NCI-H1436 treated with DMSO at 0.1 percent for 48 hours (cell line): ENCODE results near the gene TBC1D4.

Experiments used
- DNase-seq: peaks from one replicate; lab custom pipeline; 2025; lab: John Stamatoyannopoulos, UW

The TBC1D4 gene, protein sequence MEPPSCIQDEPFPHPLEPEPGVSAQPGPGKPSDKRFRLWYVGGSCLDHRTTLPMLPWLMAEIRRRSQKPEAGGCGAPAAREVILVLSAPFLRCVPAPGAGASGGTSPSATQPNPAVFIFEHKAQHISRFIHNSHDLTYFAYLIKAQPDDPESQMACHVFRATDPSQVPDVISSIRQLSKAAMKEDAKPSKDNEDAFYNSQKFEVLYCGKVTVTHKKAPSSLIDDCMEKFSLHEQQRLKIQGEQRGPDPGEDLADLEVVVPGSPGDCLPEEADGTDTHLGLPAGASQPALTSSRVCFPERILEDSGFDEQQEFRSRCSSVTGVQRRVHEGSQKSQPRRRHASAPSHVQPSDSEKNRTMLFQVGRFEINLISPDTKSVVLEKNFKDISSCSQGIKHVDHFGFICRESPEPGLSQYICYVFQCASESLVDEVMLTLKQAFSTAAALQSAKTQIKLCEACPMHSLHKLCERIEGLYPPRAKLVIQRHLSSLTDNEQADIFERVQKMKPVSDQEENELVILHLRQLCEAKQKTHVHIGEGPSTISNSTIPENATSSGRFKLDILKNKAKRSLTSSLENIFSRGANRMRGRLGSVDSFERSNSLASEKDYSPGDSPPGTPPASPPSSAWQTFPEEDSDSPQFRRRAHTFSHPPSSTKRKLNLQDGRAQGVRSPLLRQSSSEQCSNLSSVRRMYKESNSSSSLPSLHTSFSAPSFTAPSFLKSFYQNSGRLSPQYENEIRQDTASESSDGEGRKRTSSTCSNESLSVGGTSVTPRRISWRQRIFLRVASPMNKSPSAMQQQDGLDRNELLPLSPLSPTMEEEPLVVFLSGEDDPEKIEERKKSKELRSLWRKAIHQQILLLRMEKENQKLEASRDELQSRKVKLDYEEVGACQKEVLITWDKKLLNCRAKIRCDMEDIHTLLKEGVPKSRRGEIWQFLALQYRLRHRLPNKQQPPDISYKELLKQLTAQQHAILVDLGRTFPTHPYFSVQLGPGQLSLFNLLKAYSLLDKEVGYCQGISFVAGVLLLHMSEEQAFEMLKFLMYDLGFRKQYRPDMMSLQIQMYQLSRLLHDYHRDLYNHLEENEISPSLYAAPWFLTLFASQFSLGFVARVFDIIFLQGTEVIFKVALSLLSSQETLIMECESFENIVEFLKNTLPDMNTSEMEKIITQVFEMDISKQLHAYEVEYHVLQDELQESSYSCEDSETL (N-terminal part only)

DNA sequence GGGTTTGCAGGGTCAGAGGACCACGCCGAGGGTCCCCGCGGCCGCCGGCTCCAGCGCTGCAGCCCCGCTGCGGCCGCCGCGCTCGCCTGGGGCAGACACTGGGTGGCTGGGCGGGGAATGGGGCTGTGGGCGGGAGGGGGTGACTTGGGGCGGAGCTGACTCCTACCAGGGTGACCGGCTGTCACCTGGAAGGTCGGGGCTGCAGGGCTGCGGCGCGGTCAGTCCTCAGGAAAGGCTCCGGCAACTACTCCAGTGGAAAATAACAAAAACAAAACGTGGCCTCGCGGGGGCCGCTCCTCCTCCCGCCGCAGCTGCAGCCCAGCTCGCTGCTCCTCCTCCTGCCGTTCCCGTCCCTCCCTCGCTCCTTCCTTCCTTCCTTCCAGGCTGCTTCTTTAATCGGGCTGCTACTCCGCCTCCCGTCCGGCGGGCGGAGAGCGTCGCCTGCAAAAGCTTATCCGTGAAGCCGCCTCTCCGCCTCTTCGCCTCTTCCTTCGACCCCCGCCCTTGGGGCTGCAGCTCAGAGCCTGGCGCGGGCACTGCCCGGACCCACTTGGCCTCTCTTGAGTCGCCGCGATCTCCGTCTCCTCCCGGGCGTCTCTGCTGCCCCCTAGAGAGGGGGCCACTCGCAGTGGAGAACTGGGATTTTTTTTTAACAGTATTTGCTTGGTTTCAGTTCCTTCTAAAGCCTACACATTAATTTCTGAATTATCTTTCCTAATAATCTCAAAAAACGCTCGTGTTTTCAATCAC, at the start of gene TBC1D4:
TSS of gene TBC1D4 (minus strand) at position 100 of the 750 bp plus-strand sequence. CDS start 402 bp downstream, outside the sequence.
- DNase-seq: peak; percentile 50

DNA sequence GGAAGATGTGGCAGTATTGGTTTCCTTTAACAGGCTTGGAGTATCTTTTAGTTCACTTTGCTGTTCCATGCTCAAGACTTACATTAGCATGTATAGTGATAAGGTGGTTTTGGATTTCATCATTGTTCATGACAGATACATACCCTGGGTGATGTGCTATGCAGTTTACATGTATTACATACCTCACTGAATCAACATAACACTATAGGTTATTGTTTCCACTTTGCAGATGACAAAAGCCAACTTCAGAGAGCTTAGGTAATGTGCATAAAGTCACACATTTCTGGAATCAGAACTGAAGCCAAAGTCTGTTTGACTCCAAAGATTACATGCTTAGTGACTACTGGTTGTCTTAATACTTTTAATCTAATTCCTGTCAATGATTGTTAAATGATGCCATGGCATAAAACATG, 48.6 kb upstream of the TBC1D4 start:
- no peak for DNase-seq

DNA sequence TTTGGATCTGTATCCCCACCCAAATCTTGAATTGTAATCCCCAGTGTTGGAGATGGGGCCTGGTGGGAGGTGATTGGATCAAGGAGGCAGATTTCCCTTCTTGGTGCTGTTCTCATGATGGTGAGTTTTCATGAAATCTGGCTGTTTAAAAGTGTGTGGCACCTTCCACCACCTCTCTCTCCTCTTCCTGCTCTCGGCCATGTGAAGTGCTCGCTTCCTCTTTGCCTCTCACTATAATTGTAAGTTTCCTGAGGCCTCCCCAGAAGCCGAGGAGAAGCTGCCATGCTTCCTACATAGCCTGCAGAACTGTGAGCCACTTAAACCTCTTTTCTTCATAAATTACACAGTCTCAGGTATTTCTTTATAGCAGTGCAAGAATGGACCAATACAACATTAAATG, 40.0 kb upstream of the TBC1D4 start:
- DNase-seq: no peak

DNA sequence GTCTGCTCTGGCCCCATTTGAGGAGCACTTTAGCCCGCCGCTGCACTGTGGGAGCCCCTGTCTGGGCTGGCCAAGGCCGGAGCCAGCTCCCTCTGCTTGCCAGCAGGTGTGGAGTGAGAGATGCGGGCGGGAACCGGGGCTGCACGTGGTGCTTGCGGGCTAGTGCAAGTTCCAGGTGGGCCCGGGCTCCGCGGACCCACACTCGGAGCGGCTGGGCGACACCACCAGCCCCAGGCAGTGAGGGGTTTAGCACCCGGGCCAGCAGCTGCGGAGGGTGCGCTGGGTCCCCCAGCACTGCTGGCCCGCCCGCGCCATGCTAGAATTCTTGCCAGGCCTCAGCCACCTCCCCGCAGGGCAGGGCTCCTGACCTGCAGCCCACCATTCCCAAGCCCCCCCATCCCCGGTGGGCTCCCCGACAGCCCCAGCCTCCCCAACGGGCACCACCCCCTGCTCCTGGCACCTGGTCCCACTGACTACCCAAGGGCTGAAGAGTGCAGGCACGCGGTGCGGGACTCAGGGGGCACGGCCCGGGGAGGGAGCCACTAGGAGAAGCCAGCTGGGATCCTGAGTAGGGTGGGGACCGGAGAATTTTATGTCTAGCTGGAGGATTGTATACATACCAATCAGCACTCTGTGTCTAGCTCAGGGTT, 36.6 kb upstream of the TBC1D4 start:
- DNase-seq: no peak

DNA sequence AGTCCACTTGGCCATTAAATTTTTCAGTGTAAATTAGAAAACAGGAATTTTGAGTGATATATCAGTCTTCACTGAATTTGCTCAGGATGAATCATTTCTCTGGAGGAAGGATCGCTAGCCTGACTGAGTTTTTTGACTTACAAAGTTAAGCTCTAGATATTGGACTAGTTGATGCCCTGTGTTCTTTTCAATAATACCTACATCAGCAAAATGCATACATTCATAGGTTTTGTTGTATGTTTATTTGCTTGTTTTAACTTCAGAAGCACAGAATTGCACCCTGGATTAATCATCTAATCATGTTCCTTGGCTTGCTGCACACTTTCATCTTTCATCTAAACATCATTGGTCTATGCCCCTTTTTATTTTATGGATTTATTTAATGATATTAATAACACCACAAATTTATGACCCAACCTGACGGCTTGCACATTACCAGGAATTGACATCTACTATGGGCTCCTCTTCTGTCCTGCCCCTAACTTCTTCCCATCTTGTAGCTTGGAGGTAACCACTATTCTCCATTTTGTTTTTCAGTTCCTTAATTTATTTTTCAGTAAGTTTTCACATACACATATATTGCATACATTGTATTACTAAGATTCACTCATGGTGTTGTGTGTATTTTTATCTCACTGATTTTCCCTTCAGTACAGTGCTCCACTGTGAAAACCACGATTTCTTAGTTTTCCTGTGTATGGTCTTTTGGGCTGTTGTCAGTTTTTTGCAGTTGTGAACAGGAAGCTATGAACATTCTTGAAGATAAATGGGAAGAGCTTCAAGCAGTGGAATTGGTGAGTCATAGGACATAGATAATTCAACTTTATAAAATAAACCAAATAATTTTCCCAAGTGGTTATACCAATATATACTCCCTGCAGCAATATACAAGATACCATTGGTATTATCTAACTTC, 32.4 kb upstream of the TBC1D4 start:
- no peak for DNase-seq

DNA sequence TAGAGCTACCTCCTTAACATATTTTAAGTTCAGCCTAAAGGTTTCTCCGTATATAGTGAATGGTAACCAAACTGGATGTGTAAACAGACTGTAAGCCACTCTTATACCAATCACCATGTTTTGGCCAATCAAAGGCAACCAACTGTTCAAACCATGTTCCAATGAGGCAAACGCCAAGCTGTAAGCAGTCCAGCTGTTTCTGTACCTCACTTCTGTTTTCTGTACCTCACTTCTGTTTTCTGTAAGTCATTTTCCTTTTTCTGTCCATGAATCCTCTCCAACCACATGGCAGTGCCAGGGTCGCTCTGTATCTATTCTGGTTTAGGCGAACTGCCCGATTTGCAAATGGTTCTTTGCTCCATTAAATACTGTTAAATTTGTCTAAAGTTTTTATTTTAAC, 31.3 kb upstream of the TBC1D4 start:
- DNase-seq: no peak

DNA sequence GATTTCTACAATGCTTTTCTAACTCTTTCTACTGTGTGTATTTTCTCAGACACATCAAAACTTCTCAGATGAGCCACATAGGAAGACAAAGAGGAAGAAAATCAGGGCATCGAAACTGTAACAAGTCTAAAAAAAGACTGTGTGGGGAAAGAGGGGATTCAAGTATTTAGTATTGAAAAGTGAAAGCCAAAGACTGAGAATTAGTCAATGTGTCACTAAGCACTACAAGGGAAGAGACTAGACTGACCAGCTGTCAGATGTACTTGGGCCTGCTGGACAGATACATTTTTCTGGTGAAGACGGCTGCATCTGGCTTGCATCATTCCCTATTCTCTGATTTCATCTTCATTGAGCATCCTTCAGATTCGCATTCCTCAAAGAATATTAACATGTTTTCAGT, 30.3 kb upstream of the TBC1D4 start:
- no peak for DNase-seq

DNA sequence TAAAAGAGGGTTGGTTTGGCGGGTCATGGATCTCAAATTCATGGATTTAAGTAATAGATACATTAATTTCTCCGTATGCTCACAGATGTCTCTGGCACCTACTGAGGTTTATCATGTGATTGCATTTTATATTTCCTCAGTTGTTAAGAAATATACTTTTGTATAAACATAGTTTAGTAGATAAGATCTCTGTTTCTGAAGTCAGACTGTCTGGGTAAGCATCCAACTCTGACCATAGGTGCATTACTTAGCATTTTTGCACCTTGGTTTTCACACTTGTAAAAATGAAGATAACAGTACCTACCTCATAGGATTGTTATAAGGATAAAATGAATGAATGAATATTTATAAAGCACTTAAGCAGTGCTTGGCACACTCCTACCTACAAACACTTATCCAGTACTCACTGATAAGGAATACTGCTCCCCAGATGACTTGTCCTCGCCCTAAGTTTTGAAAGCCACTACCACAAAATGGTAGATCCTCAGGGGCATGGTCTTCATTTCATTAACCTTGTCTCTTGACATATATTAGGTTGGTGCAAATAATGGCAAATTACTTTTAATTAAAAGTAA, 29.2 kb upstream of the TBC1D4 start:
- no peak for DNase-seq

DNA sequence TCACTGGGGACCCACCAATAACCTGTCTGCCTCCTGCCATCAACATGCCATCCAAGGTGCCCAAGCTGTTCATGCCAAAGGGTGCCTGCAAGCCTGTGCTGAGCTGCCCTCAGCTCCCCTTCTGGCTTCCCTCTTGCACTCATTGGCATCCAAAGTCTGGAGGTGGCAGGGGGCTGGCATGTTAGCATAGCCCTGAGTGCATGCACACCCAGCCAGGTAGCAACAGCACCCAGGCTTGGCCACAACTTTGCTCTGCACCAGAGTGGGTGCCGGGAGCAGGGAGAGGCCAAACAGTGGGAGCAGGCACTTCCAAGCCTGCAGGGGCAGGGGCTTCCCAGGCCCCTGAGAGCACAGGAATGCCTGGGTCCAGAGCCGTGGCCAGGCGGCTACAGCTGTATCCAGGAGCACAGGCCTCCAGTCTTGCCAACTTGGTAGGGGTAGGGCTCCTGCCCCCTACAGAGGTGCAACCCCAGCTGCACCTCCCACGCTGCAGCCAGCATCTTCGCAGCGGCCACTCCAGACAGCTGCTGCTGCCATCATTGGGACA, 26.1 kb upstream of the TBC1D4 start:
- DNase-seq: no peak

DNA sequence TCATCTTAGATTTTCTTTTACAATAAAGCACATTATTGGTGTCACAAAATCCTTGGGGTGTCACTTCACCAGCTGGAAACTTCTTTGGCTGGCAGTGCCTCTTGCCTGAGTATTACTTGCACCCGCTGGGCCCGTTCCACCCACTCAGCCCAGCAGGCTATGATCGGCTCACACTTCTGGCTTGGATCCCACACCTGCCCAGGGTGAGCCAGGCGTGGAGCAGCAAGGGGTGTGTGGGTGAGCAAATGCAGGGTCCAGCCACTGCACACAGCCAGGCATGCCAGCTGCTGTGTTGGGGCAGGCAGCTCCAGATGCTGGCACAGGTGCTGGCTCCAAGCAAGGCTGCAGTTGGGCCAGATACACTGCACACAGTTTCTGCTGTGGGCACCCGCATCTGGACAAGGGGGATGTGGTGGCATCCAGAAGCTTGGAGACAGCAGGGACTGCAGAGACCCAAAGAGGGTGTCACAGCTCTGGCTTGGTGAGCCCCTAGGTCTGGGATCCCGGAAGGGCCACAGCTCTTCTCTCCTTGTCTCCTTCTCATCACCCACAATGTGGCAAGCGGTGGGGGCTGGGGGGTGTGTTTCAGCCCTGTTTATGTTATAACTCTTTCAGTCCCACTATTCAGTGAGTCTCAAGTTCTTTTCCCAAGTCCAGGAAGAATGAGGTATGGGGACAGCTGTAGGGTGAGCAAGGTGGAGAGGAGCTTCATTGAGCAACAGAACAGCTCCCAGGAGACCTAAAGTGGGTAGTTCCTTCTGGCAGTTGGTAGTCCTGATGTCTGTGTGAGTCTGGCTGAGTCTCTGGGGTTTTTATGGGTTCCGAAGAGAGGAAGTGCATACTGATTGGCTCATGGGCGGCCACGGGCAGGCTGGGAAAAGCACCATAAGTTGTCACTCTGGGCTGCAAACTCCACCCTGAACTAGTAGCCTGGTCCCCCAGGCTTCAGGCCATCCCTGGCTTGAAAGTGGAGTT, 25.3 kb upstream of the TBC1D4 start:
- DNase-seq: no peak

DNA sequence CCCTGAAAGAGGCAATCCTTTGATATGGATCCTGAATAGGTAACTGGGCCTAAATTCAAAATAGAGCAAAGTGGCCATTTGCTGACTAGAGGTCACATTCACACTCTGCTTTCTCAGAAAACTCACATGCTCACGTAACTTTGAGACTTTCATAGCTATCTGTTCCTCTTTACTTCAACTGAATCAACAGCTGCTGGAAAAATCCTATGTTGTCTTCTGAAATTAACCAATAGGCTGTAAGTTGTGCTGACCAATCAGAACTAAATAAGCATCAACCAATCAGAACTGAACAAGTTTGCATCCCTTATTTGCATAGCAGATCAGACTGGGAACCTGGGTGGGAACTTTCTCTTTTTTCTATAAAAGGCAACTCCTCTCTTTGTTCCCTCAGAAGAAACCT, 24.0 kb upstream of the TBC1D4 start:
- no peak for DNase-seq

DNA sequence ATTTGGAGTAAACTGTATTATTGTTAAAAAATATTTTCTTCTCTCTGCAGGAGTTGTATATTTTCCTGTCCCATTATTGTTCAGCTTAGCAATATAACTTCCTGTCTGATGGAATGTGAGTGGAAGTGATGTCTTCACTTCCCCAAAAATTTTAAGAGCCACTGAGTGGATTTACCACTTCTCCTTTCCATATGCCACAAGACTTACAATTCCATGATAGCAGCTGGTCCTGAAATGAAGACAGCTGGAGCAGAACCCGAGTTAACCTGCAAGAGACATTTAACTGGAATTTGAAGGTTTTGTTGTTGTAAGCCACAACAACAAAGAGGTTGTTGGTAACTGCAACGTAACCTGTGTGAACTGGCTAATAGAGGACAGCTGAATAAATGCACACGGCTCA, 23.4 kb upstream of the TBC1D4 start:
- DNase-seq: no peak

DNA sequence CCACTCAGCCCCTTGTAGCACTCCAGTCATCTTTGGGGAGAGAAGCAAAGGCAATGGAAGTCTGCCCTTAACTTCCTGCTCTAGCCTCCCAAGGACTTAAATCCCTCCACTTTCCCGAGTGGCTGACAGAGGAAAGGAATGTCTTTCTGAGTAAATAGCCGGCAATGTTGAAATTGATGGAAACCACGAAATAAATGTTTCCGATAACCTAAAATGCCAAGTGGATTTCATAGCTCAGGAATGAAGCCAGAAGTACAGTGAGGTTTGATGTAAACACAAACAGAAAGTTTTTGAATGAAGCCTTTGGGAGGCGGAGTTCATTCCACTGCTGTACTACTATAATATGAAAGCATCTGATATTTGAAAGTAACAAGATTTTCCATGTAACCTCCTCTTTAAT, 14.0 kb upstream of the TBC1D4 start:
- no peak for DNase-seq

DNA sequence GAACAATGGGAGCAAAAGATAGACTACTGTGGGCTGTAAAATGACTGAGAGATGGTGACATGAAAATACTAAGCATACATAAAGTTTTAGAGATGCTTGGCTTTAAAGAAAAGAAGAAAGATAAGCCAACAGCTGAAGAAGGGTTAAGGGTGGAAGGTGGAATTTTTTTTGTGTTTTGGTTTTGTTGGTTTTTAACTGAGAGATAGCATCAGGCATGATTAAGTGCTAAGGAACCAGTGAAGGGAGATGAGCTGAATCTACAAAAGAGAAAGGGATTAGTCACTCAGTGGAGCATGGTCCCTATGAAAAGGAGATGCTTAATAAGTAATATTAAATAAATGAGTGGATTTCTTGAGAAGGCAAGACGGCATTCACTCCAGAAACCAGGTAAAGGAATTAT, 12.5 kb upstream of the TBC1D4 start:
- no peak for DNase-seq

DNA sequence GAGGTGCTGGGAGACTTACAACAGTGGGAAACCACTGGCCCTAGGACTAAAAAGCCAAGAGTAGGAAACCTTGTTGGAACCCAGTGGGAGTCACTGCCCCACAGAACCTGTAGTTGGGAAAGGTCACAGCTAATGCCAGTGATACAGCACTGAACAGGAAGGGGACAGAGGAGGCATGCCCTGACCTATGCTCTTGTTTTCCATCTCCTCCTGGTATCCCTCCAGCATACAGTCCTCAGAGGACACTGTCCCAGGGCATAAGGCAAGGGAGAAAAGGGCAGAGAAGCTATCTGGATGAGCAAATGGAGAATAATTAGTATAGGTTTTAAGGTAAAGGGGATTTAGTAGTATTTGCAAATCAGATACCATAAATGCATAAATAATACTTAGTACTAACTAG, 11.2 kb upstream of the TBC1D4 start:
- DNase-seq: no peak

DNA sequence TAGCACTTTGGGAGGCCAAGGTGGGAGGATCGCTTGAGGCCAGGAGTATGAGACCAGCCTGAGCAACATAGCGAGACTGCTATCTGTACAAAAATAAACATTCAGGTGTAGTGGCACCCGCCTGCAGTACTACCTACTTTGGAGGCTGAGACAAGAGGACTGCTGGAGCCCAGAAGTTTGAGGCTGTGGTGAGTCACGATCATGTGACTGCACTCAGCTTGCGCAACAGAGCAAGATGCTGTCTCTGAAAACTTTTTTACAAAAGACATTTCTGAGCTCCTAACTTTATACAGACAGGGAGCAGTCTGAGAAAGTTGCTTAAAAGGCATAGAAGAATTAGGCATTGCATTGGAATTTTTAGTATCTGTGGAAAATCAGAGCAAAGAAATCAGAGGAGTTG, 10.4 kb upstream of the TBC1D4 start:
- no peak for DNase-seq

DNA sequence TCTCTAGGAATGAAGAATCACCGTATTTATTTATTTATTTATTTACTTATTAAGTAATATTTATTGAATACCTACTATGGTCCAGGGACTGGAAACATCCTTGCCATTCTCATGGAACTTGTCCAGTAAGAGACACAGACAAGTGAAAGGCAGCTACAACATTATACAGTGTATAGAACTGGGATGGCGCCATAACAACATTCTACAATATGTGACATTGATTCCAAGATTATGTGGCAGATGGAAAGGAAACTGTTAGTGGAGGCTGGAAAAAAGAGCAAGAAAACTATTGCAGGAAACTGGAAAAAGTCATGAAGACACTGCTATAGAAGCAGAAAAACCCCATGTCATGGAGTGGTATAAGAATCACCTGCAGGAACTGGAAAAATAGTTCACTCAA, 9.4 kb upstream of the TBC1D4 start:
- DNase-seq: no peak
